Loucy (cell line): Measurements from ENCODE around the gene CTDSP1.

Experiments
- H2AFZ ChIP-seq: fragments of 200-600 bp; sonication (generic); 2 replicates; pipeline ENCODE4 v1.6.0; 2016; ENCODE audit warnings: antibody characterized with exemption, mild to moderate bottlenecking, low read length, moderate library complexity
- H3F3A ChIP-seq: fragments of 200-600 bp; 2 replicates; pipeline ENCODE4 v1.6.0; 2016; ENCODE audit warnings: antibody characterized with exemption, low read depth, mild to moderate bottlenecking
- H3K27me3 ChIP-seq: fragments of 200-600 bp; sonication (generic); 2 replicates; pipeline ENCODE4 v1.6.1; 2014; ENCODE audit warnings: low read length, mild to moderate bottlenecking; ENCODE audit not compliant: insufficient read depth, poor library complexity, severe bottlenecking
- H3K36me3 ChIP-seq: fragments of 200-600 bp; sonication (generic); 2 replicates; pipeline ENCODE4 v1.6.1; 2016; ENCODE audit warnings: low read length; ENCODE audit not compliant: insufficient read depth
- H3K4me1 ChIP-seq: fragments of 200-600 bp; sonication (generic); 2 replicates; pipeline ENCODE4 v1.5.1; 2014; ENCODE audit warnings: low read length, mild to moderate bottlenecking; ENCODE audit not compliant: insufficient read depth, poor library complexity, severe bottlenecking
- H3K4me2 ChIP-seq: fragments of 200-600 bp; sonication (generic); 2 replicates; pipeline ENCODE4 v1.6.0; 2014; ENCODE audit warnings: antibody characterized with exemption, low read length, low read depth, mild to moderate bottlenecking; ENCODE audit not compliant: poor library complexity, severe bottlenecking
- H3K4me3 ChIP-seq: fragments of 200-600 bp; sonication (generic); 2 replicates; pipeline ENCODE4 v1.5.1; 2014; ENCODE audit warnings: low read length, mild to moderate bottlenecking, mixed read lengths; ENCODE audit not compliant: poor library complexity, severe bottlenecking
- H3K79me2 ChIP-seq: fragments of 200-600 bp; sonication (generic); 2 replicates; pipeline ENCODE4 v1.6.1; 2014; ENCODE audit warnings: low read length; ENCODE audit not compliant: insufficient read depth
- H3K9ac ChIP-seq: fragments of 200-600 bp; sonication (generic); 2 replicates; pipeline ENCODE4 v1.6.0; 2014; ENCODE audit warnings: mild to moderate bottlenecking, low read depth, low read length, moderate library complexity; ENCODE audit not compliant: poor library complexity, severe bottlenecking
- H3K9me2 ChIP-seq: fragments of 200-600 bp; sonication (generic); replicated peaks from 2 replicates; pipeline ENCODE4 v1.6.1; 2016; ENCODE audit warnings: low read depth, low read length, mixed read lengths
- H3K9me3 ChIP-seq: fragments of 200-600 bp; sonication (generic); 2 replicates; pipeline ENCODE4 v1.6.1; 2014; ENCODE audit warnings: mild to moderate bottlenecking, antibody characterized with exemption, low read length, low read depth; ENCODE audit not compliant: insufficient read depth
- H4K20me1 ChIP-seq: fragments of 200-600 bp; sonication (generic); 2 replicates; pipeline ENCODE4 v1.6.0; 2014; ENCODE audit warnings: antibody characterized with exemption, low read length, mild to moderate bottlenecking; ENCODE audit not compliant: insufficient read depth, poor library complexity, severe bottlenecking
- CTCF ChIP-seq: fragments of 200-600 bp; sonication (generic); conservative IDR thresholded peaks from 2 replicates; pipeline ENCODE4 v1.5.1; 2014; ENCODE audit warnings: mild to moderate bottlenecking, antibody characterized with exemption, low read length
- EZH2phosphoT487 ChIP-seq: fragments of 200-600 bp; IDR thresholded peaks from 2 replicates; pipeline ENCODE4 v1.6.1; 2018; ENCODE audit warnings: antibody characterized with exemption, mild to moderate bottlenecking, moderate library complexity, borderline replicate concordance

The CTDSP1 gene

GRCh38 chr2:218435003-218435982 lies 35.6 kb downstream of the CTDSP1 start:
- no peak overlapping the region for H3K9ac ChIP-seq
- H3K9me2 ChIP-seq = no peaks in the 10 kb centered on the region
- H3K4me3 ChIP-seq = no peak overlapping the region
- no peaks in the 10 kb centered on the region for H3K9me3 ChIP-seq
- H3F3A ChIP-seq = no peaks in the 10 kb centered on the region
- no peaks in the 10 kb centered on the region for H3K36me3 ChIP-seq
- H3K4me1 ChIP-seq = no peaks in the 10 kb centered on the region
- H3K79me2 ChIP-seq = no peaks in the 10 kb centered on the region
- no peak overlapping the region for H3K4me2 ChIP-seq
- no peak overlapping the region for H2AFZ ChIP-seq
- no peaks in the 10 kb centered on the region for H4K20me1 ChIP-seq
- H3K27me3 ChIP-seq = no peaks in the 10 kb centered on the region
- TF ChIP-seq EZH2phosphoT487 (no peak), CTCF (no peak)

DNA sequence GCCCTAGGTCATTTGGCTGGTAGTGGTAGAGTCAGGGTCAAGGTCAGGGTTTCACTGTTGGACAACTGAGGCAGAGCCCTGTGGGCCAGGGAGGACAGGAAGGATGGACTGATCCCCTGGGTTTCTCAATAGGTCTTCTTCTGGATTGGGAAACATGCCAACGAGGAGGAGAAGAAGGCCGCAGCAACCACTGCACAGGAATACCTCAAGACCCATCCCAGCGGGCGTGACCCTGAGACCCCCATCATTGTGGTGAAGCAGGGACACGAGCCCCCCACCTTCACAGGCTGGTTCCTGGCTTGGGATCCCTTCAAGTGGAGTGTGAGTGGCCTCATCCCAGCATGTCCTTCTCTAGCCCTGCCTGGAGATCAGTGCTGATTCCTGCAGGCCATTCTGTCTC lies 37.3 kb downstream of the CTDSP1 start:
- Histone ChIP-seq H4K20me1 (no peaks in the 10 kb centered on the region), H3F3A (no peaks in the 10 kb centered on the region)

DNA sequence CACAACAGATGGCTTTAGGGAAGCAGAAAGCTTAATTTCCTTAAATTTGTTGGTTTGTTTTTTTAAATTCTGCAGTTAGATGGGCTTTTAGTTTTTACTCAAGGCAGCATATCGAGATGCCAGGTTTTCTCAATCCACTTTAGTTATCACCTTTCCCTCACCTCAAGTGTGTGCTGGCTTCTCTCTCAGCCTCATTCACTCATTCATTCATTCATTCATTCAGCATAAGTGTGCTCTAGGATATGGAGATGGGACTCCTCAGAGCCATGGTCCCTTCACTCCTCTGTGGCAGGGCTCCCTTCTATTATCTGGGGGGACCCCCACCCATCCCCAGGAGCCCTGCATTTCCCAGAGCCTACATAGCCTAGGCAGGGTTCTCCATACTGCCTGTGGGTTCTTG lies 38.3 kb downstream of the CTDSP1 start:
- H3K4me3 ChIP-seq = no peak overlapping the region
- H3K9ac ChIP-seq = no peak overlapping the region
- no peaks in the 10 kb centered on the region for H3K27me3 ChIP-seq
- no peaks in the 10 kb centered on the region for H3K9me3 ChIP-seq
- no peaks in the 10 kb centered on the region for H3K36me3 ChIP-seq
- H3K4me1 ChIP-seq = no peaks in the 10 kb centered on the region
- no peaks in the 10 kb centered on the region for H3K9me2 ChIP-seq
- no peaks in the 10 kb centered on the region for H3F3A ChIP-seq
- TF ChIP-seq EZH2phosphoT487 (no peak), CTCF (no peak)
- H3K4me2 ChIP-seq = no peak overlapping the region
- no peak overlapping the region for H2AFZ ChIP-seq
- H4K20me1 ChIP-seq = no peaks in the 10 kb centered on the region
- no peaks in the 10 kb centered on the region for H3K79me2 ChIP-seq

More for the DNA sequence above, 37.3 kb downstream of the CTDSP1 start:
- Histone ChIP-seq H3K27me3 (no peaks in the 10 kb centered on the region), H3K4me1 (no peaks in the 10 kb centered on the region), H3K36me3 (no peaks in the 10 kb centered on the region), H3K79me2 (no peaks in the 10 kb centered on the region), H3K9me2 (no peaks in the 10 kb centered on the region), H3K4me2 (no peak overlapping the region), H2AFZ (no peak overlapping the region), H3K9me3 (no peaks in the 10 kb centered on the region), H3K9ac (no peak overlapping the region), H3K4me3 (no peak overlapping the region)
- TF ChIP-seq EZH2phosphoT487 (no peak), CTCF (no peak)
